Trophoblast cell (in vitro differentiated cells and primary cell): ENCODE measurements around the gene CNOT8.

ENCODE experiments used
- DNase-seq, 2 donors: peaks; one replicate each; pipeline ENCODE4 v3.0.0-alpha.2; 2016
- H2AFZ ChIP-seq: 2 replicates; pipeline ENCODE4 v1.6.1; 2013; ENCODE audit warnings: low read length, moderate library complexity, mild to moderate bottlenecking; ENCODE audit not compliant: insufficient read depth, poor library complexity
- H2AK5ac ChIP-seq: 2 replicates; pipeline ENCODE4 v1.6.1; 2013; ENCODE audit warnings: mild to moderate bottlenecking, low read length
- H2BK120ac ChIP-seq: 2 replicates; pipeline ENCODE4 v1.6.1; 2013; ENCODE audit warnings: low read length, mild to moderate bottlenecking, moderate library complexity; ENCODE audit not compliant: insufficient read depth, poor library complexity
- H2BK12ac ChIP-seq: 2 replicates; pipeline ENCODE4 v1.6.1; 2013; ENCODE audit warnings: mild to moderate bottlenecking, low read length, moderate library complexity
- H2BK5ac ChIP-seq: 2 replicates; pipeline ENCODE4 v1.6.1; 2013; ENCODE audit warnings: low read length, low read depth, moderate library complexity, mild to moderate bottlenecking; ENCODE audit not compliant: poor library complexity
- H3K14ac ChIP-seq: 2 replicates; pipeline ENCODE4 v1.6.1; 2013; ENCODE audit warnings: mild to moderate bottlenecking, low read length
- H3K18ac ChIP-seq: 2 replicates; pipeline ENCODE4 v1.6.1; 2013; ENCODE audit warnings: mild to moderate bottlenecking, low read length
- H3K23ac ChIP-seq: 2 replicates; pipeline ENCODE4 v1.6.1; 2013; ENCODE audit warnings: low read length
- H3K27ac ChIP-seq: 2 replicates; pipeline ENCODE4 v1.5.1; 2013; ENCODE audit warnings: low read depth, mild to moderate bottlenecking, inconsistent platforms, low read length, moderate library complexity
- H3K27me3 ChIP-seq: 2 replicates; pipeline ENCODE4 v1.6.1; 2013; ENCODE audit warnings: inconsistent platforms, mild to moderate bottlenecking, low read length, moderate library complexity; ENCODE audit not compliant: insufficient read depth
- H3K36me3 ChIP-seq, 2 experiments: 1 replicate in 1 of 2; 2 replicates in 1 of 2; pipeline ENCODE4 v1.6.1; 2013; ENCODE audit warnings: low read length in 2 of 2, mild to moderate bottlenecking in 2 of 2, moderate library complexity in 1 of 2; ENCODE audit not compliant: insufficient read depth in 2 of 2, control insufficient read depth in 1 of 2
- H3K4ac ChIP-seq: 2 replicates; pipeline ENCODE4 v1.6.1; 2013; ENCODE audit warnings: low read depth, mild to moderate bottlenecking, low read length, moderate library complexity
- H3K4me1 ChIP-seq, 2 experiments: 1 replicate in 1 of 2; 2 replicates in 1 of 2; pipeline ENCODE4 v1.6.1; 2013; ENCODE audit warnings: low read length in 2 of 2, mild to moderate bottlenecking in 2 of 2, moderate library complexity in 1 of 2; ENCODE audit not compliant: insufficient read depth in 2 of 2, control insufficient read depth in 1 of 2
- H3K4me2 ChIP-seq: 2 replicates; pipeline ENCODE4 v1.6.1; 2013; ENCODE audit warnings: inconsistent platforms, mild to moderate bottlenecking, low read length, moderate library complexity
- H3K4me3 ChIP-seq: 2 replicates; pipeline ENCODE4 v1.5.1; 2013; ENCODE audit warnings: mild to moderate bottlenecking, low read depth, low read length, inconsistent platforms
- H3K79me1 ChIP-seq: one replicate; pipeline ENCODE4 v1.6.1; 2013; ENCODE audit warnings: low read length
- H3K79me2 ChIP-seq: 2 replicates; pipeline ENCODE4 v1.6.1; 2013; ENCODE audit warnings: low read length, mild to moderate bottlenecking; ENCODE audit not compliant: control insufficient read depth, insufficient read depth, poor library complexity
- H3K9ac ChIP-seq: 2 replicates; pipeline ENCODE4 v1.6.1; 2013; ENCODE audit warnings: mild to moderate bottlenecking, low read length
- H3K9me3 ChIP-seq: 2 replicates; pipeline ENCODE4 v1.6.1; 2013; ENCODE audit warnings: low read depth, mild to moderate bottlenecking, control low read depth, inconsistent platforms, low read length; ENCODE audit not compliant: insufficient read depth
- H4K12ac ChIP-seq: 2 replicates; pipeline ENCODE4 v1.6.1; 2013; ENCODE audit warnings: low read depth, mild to moderate bottlenecking, low read length, moderate library complexity
- H4K8ac ChIP-seq: 2 replicates; pipeline ENCODE4 v1.6.1; 2013; ENCODE audit warnings: low read depth, mild to moderate bottlenecking, low read length, moderate library complexity
- H4K91ac ChIP-seq: one replicate; pipeline ENCODE4 v1.6.1; 2013; ENCODE audit warnings: low read depth, mild to moderate bottlenecking, low read length, moderate library complexity
- WGBS: extraction: QIAGEN DNeasy Blood & Tissue Kit; methylation state at CpG from one replicate; pipeline ENCODE4 v1.1.7; 2013; ENCODE audit warnings: missing lambda C conversion rate; ENCODE audit not compliant: insufficient read length, insufficient coverage; ENCODE audit errors: extremely low coverage; 5-methylcytosine and 5-hydroxymethylcytosine counted together

CNOT8 gene

GRCh38 chr5:154813736-154814135 lies 44.7 kb upstream of the CNOT8 start:
- no peak overlapping the region for H3K9ac ChIP-seq
- no peaks in the 10 kb centered on the region for H3K27me3 ChIP-seq
- H3K14ac ChIP-seq, result no peak overlapping the region
- no peak overlapping the region for H4K12ac ChIP-seq
- H2AK5ac ChIP-seq, result no peak overlapping the region
- H3K4me3 ChIP-seq, result no peak overlapping the region
- H3K9me3 ChIP-seq, result no peaks in the 10 kb centered on the region
- H2BK5ac ChIP-seq, result no peak overlapping the region
- H2BK120ac ChIP-seq, result no peak overlapping the region
- H3K23ac ChIP-seq, result no peak overlapping the region
- H3K4me1 ChIP-seq, result no peaks in the 10 kb centered on the region
- H3K4ac ChIP-seq, result no peak overlapping the region
- no CpG with 5 or more reads among the region's 10 CpGs for WGBS
- H3K18ac ChIP-seq, result no peak overlapping the region
- no peaks in the 10 kb centered on the region for H3K79me1 ChIP-seq
- no peak overlapping the region for H2BK12ac ChIP-seq
- DNase-seq, result no peak
- H4K8ac ChIP-seq, result no peak overlapping the region
- H3K36me3 ChIP-seq, result peaks cover 55 to 68% of the 10 kb centered on the region in 2 experiments
- H2AFZ ChIP-seq, result no peak overlapping the region
- no peak overlapping the region for H3K4me2 ChIP-seq
- H3K79me2 ChIP-seq, result no peaks in the 10 kb centered on the region
- H3K27ac ChIP-seq, result no peak overlapping the region
- H4K91ac ChIP-seq, result no peak overlapping the region

- no peak overlapping the region for H4K8ac ChIP-seq
- no peak overlapping the region for H3K9ac ChIP-seq
- no peaks in the 10 kb centered on the region for H3K9me3 ChIP-seq
- no peak overlapping the region for H2AK5ac ChIP-seq
- H3K4ac ChIP-seq, result no peak overlapping the region
- H3K4me1 ChIP-seq, result no peaks in the 10 kb centered on the region
- no peak overlapping the region for H2BK12ac ChIP-seq
- no peaks in the 10 kb centered on the region for H3K79me2 ChIP-seq
- no CpG with 5 or more reads among the region's 11 CpGs for WGBS
- H2BK120ac ChIP-seq, result no peak overlapping the region
- no peak overlapping the region for H3K14ac ChIP-seq
- no peaks in the 10 kb centered on the region for H3K27me3 ChIP-seq
- H2BK5ac ChIP-seq, result no peak overlapping the region
- no peak overlapping the region for H2AFZ ChIP-seq
- H4K91ac ChIP-seq, result no peak overlapping the region
- H4K12ac ChIP-seq, result no peak overlapping the region
- H3K4me2 ChIP-seq, result no peak overlapping the region
- DNase-seq, result no peak
- H3K23ac ChIP-seq, result no peak overlapping the region
- no peaks in the 10 kb centered on the region for H3K79me1 ChIP-seq
- H3K36me3 ChIP-seq, result peaks cover 52 to 67% of the 10 kb centered on the region in 2 experiments
- H3K4me3 ChIP-seq, result no peak overlapping the region
- no peak overlapping the region for H3K27ac ChIP-seq
- H3K18ac ChIP-seq, result no peak overlapping the region
Observed at GRCh38 chr5:154815025-154815424, 43.4 kb upstream of the CNOT8 start.

- Histone ChIP-seq H3K79me2 (no peaks in the 10 kb centered on the region), H3K36me3 (peaks cover 50 to 69% of the 10 kb centered on the region in 2 experiments), H3K79me1 (no peaks in the 10 kb centered on the region), H4K12ac (no peak overlapping the region), H3K27me3 (no peaks in the 10 kb centered on the region), H3K4me1 (no peaks in the 10 kb centered on the region), H3K14ac (no peak overlapping the region), H4K91ac (no peak overlapping the region), H4K8ac (no peak overlapping the region), H3K9ac (no peak overlapping the region), H3K4me3 (no peak overlapping the region), H3K9me3 (no peaks in the 10 kb centered on the region), H3K27ac (no peak overlapping the region), H2BK5ac (no peak overlapping the region), H3K4me2 (no peak overlapping the region), H2BK120ac (no peak overlapping the region), H2AK5ac (no peak overlapping the region), H3K23ac (no peak overlapping the region), H3K18ac (no peak overlapping the region), H2BK12ac (no peak overlapping the region), H2AFZ (no peak overlapping the region), H3K4ac (no peak overlapping the region)
- no peak for DNase-seq
- no CpG with 5 or more reads among the region's 5 CpGs for WGBS
Observed at GRCh38 chr5:154815684-154816247, 42.7 kb upstream of the CNOT8 start.

GRCh38 chr5:154816891-154817492 lies 41.4 kb upstream of the CNOT8 start:
- no peak overlapping the region for H4K91ac ChIP-seq
- no peaks in the 10 kb centered on the region for H3K27me3 ChIP-seq
- H3K79me1 ChIP-seq, result no peaks in the 10 kb centered on the region
- H3K18ac ChIP-seq, result no peak overlapping the region
- no peaks in the 10 kb centered on the region for H3K79me2 ChIP-seq
- peaks cover 45 to 63% of the 10 kb centered on the region in 2 experiments for H3K36me3 ChIP-seq
- no peak overlapping the region for H2BK5ac ChIP-seq
- no peak overlapping the region for H3K23ac ChIP-seq
- H3K27ac ChIP-seq, result no peak overlapping the region
- H2AK5ac ChIP-seq, result no peak overlapping the region
- no peak overlapping the region for H2AFZ ChIP-seq
- H3K9me3 ChIP-seq, result no peaks in the 10 kb centered on the region
- H4K12ac ChIP-seq, result no peak overlapping the region
- DNase-seq, result no peak
- H3K9ac ChIP-seq, result no peak overlapping the region
- no peak overlapping the region for H3K4me3 ChIP-seq
- no peak overlapping the region for H3K14ac ChIP-seq
- no peak overlapping the region for H2BK120ac ChIP-seq
- H3K4ac ChIP-seq, result no peak overlapping the region
- no peaks in the 10 kb centered on the region for H3K4me1 ChIP-seq
- H3K4me2 ChIP-seq, result no peak overlapping the region
- no CpG with 5 or more reads among the region's 5 CpGs for WGBS
- no peak overlapping the region for H2BK12ac ChIP-seq
- H4K8ac ChIP-seq, result no peak overlapping the region
